ENCODE measurements around the gene GNAQ. TPM values are rescaled to one million over a fixed set of nuclear protein-coding genes. Genes with fewer than 3 reads are reported as not detected.
A peak's percentile ranks its signal among the peaks of the same experiment; 100 is the strongest.

The GNAQ gene
- total and polyA plus RNA-seq, 4 experiments from 2014 or later: 6.9 to 57.2 (median 34.5) TPM

DNA sequence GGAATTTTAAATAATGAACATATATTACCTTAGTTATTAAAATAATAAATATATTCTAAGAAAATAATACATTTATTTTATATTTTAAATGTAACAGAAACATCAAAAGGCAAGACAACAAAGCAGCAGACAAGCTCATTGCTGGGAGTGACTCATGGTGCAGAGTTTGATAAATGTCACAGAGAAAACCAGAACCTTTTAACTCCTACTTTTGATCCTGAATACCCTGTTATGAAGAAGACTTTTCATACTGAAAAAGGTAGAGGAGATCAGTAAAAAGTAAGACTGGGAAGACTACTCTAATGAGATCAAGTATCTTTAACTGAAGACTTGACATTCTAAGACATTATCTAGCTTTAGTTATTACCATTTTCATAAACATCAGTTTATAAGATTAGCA lies 284.4 kb downstream of the GNAQ start:
- Histone ChIP-seq H3K27me3 (ENCODE audit: insufficient read depth, low read length) (no peaks in the 10 kb centered on the region), H3K36me3 (ENCODE audit: insufficient read depth, low read length) (no peaks in the 10 kb centered on the region), H3K9me3 (ENCODE audit: control insufficient read depth in 1 of 2, low read length in 2 of 2) (no peaks in the 10 kb centered on the region), H3K4me1 (ENCODE audit: insufficient read depth, low read length) (no peaks in the 10 kb centered on the region), H3K27ac (ENCODE audit: low read depth, low read length) (no peak overlapping the region), H3K4me3 (ENCODE audit: low read length in 2 of 2) (no peak overlapping the region)
- H3K9me3 Mint-ChIP-seq: no peaks in the 10 kb centered on the region
- ChIA-PET CTCF (ENCODE audit: partially characterized antibody) (interaction anchor here (1.6 kb wide), 1 partner anchor 10 kb away, joined by 4 read pairs; no protein-coding TSS in a partner anchor), POLR2A (ENCODE audit: partially characterized antibody) (no interaction called here)
- intact Hi-C loops (cut with micrococcal nuclease): no loop called here
- no peak for DNase-seq
- no peak overlapping the region for H3K27ac Mint-ChIP-seq
- H3K36me3 Mint-ChIP-seq: peaks cover 8 to 14% of the 10 kb centered on the region in 2 donors
- H3K27me3 Mint-ChIP-seq: no peaks in the 10 kb centered on the region
- H3K4me1 Mint-ChIP-seq: peaks cover 15 to 43% (median 29%) of the 10 kb centered on the region in 4 donors
- H3K4me3 Mint-ChIP-seq: no peak overlapping the region

DNA sequence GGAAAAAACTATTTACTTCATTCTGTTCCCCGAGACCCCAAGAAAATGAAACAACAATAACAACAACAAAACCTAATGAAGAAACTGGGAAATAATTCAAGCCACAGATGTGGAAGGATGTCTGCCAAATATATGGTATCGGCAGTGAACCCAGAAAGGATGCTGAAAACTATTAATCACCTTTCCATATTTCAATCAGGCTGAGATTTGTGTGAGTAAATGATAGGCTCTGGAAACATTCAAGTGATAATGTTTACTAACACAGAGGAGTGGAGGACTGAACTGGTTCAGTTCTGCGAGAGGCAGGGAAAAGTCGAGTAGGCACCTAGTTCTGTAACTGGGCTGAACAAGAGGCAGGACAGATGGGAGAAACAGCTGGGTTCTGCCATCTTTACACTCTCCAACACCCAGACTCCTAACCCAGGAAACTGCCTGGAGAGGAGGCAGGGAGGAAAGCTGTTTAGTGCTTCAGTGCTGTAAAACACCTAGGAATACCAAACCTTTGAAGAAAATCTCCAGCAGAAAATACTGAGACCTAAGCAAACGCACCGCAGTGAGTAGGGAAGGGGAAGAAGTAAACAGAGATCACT lies 286.7 kb downstream of the GNAQ start:
- H3K36me3 ChIP-seq (ENCODE audit: insufficient read depth, low read length): no peaks in the 10 kb centered on the region
- Mint-ChIP-seq H3K4me1 (peaks cover 6 to 33% (median 16%) of the 10 kb centered on the region in 4 donors), H3K27ac (no peak overlapping the region), H3K36me3 (peaks cover 8 to 12% of the 10 kb centered on the region in 2 donors), H3K27me3 (no peaks in the 10 kb centered on the region), H3K9me3 (no peaks in the 10 kb centered on the region), H3K4me3 (no peak overlapping the region)
- H3K4me1 ChIP-seq (ENCODE audit: insufficient read depth, low read length): no peaks in the 10 kb centered on the region
- H3K27ac ChIP-seq (ENCODE audit: low read depth, low read length): no peak overlapping the region
- no peaks in the 10 kb centered on the region for H3K27me3 ChIP-seq (ENCODE audit: insufficient read depth, low read length)
- DNase-seq: no peak
- CTCF ChIA-PET (ENCODE audit: partially characterized antibody): no interaction called here
- H3K9me3 ChIP-seq (ENCODE audit: control insufficient read depth in 1 of 2, low read length in 2 of 2): no peaks in the 10 kb centered on the region
- no peak overlapping the region for H3K4me3 ChIP-seq (ENCODE audit: low read length in 2 of 2)
- POLR2A ChIA-PET (ENCODE audit: partially characterized antibody): no interaction called here
- intact Hi-C loops (cut with micrococcal nuclease): no loop called here

- CTCF ChIA-PET (ENCODE audit: partially characterized antibody): no interaction called here
- POLR2A ChIA-PET (ENCODE audit: partially characterized antibody): no interaction called here
- Mint-ChIP-seq H3K4me3 (no peak overlapping the region), H3K27ac (no peak overlapping the region), H3K4me1 (peaks cover 11 to 30% (median 17%) of the 10 kb centered on the region in 4 donors), H3K27me3 (no peaks in the 10 kb centered on the region), H3K36me3 (peaks cover 12% of the 10 kb centered on the region in 2 donors), H3K9me3 (no peaks in the 10 kb centered on the region)
- H3K36me3 ChIP-seq (ENCODE audit: insufficient read depth, low read length): no peaks in the 10 kb centered on the region
- H3K27me3 ChIP-seq (ENCODE audit: insufficient read depth, low read length): no peaks in the 10 kb centered on the region
- H3K4me3 ChIP-seq (ENCODE audit: low read length in 2 of 2): no peak overlapping the region
- no peaks in the 10 kb centered on the region for H3K9me3 ChIP-seq (ENCODE audit: control insufficient read depth in 1 of 2, low read length in 2 of 2)
- no peak overlapping the region for H3K27ac ChIP-seq (ENCODE audit: low read depth, low read length)
- no peak for DNase-seq
- H3K4me1 ChIP-seq (ENCODE audit: insufficient read depth, low read length): no peaks in the 10 kb centered on the region
- intact Hi-C loops (cut with micrococcal nuclease): no loop called here
Measured at GRCh38 chr9:77743386-77743785, 288.2 kb downstream of the GNAQ start.

DNA sequence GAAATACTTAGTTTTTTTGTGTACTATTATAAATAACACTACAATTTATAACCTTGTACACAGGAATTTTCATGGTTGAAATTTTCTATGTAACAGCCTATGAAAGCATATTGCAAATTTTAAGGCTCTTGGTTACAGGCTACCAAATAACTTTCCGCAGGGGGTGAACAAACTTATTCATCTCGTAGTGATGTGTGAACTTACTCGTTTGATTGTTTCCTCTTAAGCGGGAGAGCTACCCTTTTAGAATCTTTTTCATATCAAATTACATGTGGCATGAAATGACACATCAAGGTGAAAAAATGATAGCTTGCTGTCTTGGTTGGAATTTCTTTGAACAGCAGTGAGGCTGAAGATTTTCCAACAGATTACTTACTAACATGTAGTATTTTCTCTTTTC lies 292.7 kb downstream of the GNAQ start:
- H3K36me3 ChIP-seq (ENCODE audit: insufficient read depth, low read length): no peaks in the 10 kb centered on the region
- Mint-ChIP-seq H3K9me3 (no peaks in the 10 kb centered on the region), H3K4me3 (no peak overlapping the region), H3K4me1 (peaks cover 8 to 12% (median 10%) of the 10 kb centered on the region in 4 donors), H3K36me3 (peaks cover 13 to 30% of the 10 kb centered on the region in 2 donors), H3K27me3 (no peaks in the 10 kb centered on the region), H3K27ac (peak overlapping the region in 1 of 7 donors; percentile 5)
- intact Hi-C loops (cut with micrococcal nuclease): no loop called here
- H3K4me3 ChIP-seq (ENCODE audit: low read length in 2 of 2): no peak overlapping the region
- no peaks in the 10 kb centered on the region for H3K9me3 ChIP-seq (ENCODE audit: control insufficient read depth in 1 of 2, low read length in 2 of 2)
- POLR2A ChIA-PET (ENCODE audit: partially characterized antibody): no interaction called here
- CTCF ChIA-PET (ENCODE audit: partially characterized antibody): no interaction called here
- no peak for DNase-seq
- no peaks in the 10 kb centered on the region for H3K4me1 ChIP-seq (ENCODE audit: insufficient read depth, low read length)
- no peak overlapping the region for H3K27ac ChIP-seq (ENCODE audit: low read depth, low read length)
- no peaks in the 10 kb centered on the region for H3K27me3 ChIP-seq (ENCODE audit: insufficient read depth, low read length)

DNA sequence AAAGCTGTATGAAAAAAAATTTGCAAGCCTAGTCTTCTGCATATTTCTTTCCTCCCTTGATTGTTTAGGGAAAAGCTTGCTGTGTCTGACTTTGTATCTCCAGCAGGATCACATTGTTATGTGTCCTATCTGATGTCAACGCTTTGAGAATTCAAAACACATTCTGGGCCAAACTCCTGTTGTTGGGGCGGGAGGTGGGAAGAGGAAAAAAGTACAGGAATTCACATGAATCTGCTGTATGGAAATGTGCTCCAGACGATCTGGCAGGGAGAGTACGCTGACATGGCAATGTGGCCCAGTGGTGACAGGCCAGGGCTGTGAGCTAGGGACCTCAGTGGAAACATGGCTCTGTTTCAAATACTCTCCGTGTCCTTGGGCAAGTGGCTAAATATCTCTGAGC lies 296.1 kb downstream of the GNAQ start:
- Histone ChIP-seq H3K36me3 (ENCODE audit: insufficient read depth, low read length) (no peaks in the 10 kb centered on the region), H3K4me3 (ENCODE audit: low read length in 2 of 2) (no peak overlapping the region), H3K27ac (ENCODE audit: low read depth, low read length) (no peak overlapping the region), H3K4me1 (ENCODE audit: insufficient read depth, low read length) (no peaks in the 10 kb centered on the region), H3K9me3 (ENCODE audit: control insufficient read depth in 1 of 2, low read length in 2 of 2) (no peaks in the 10 kb centered on the region), H3K27me3 (ENCODE audit: insufficient read depth, low read length) (no peaks in the 10 kb centered on the region)
- no peak overlapping the region for H3K4me3 Mint-ChIP-seq
- DNase-seq: no peak
- H3K36me3 Mint-ChIP-seq: peaks cover 16 to 33% of the 10 kb centered on the region in 2 donors
- POLR2A ChIA-PET (ENCODE audit: partially characterized antibody): no interaction called here
- H3K27me3 Mint-ChIP-seq: no peaks in the 10 kb centered on the region
- no peaks in the 10 kb centered on the region for H3K9me3 Mint-ChIP-seq
- H3K4me1 Mint-ChIP-seq: peaks cover 0 to 16% (median 13%) of the 10 kb centered on the region in 4 donors
- intact Hi-C loops (cut with micrococcal nuclease): no loop called here
- H3K27ac Mint-ChIP-seq: no peak overlapping the region
- CTCF ChIA-PET (ENCODE audit: partially characterized antibody): interaction anchor here (1.4 kb wide), 1 partner anchor 13 kb away, joined by 3 read pairs; no protein-coding TSS in a partner anchor

GRCh38 chr9:77731930-77732329 lies 299.7 kb downstream of the GNAQ start:
- Mint-ChIP-seq H3K4me3 (no peak overlapping the region), H3K9me3 (peaks cover 0 to 2% (median 0%) of the 10 kb centered on the region in 8 donors), H3K27me3 (no peaks in the 10 kb centered on the region), H3K36me3 (peaks cover 40 to 53% of the 10 kb centered on the region in 2 donors), H3K27ac (peak overlapping the region in 1 of 7 donors; percentile 3), H3K4me1 (peaks cover 4 to 21% (median 17%) of the 10 kb centered on the region in 4 donors)
- no peak overlapping the region for H3K27ac ChIP-seq (ENCODE audit: low read depth, low read length)
- no peaks in the 10 kb centered on the region for H3K4me1 ChIP-seq (ENCODE audit: insufficient read depth, low read length)
- no peak for DNase-seq
- intact Hi-C loops (cut with micrococcal nuclease): no loop called here
- no peaks in the 10 kb centered on the region for H3K27me3 ChIP-seq (ENCODE audit: insufficient read depth, low read length)
- ChIA-PET CTCF (ENCODE audit: partially characterized antibody) (no interaction called here), POLR2A (ENCODE audit: partially characterized antibody) (no interaction called here)
- H3K4me3 ChIP-seq (ENCODE audit: low read length in 2 of 2): no peak overlapping the region
- no peaks in the 10 kb centered on the region for H3K9me3 ChIP-seq (ENCODE audit: control insufficient read depth in 1 of 2, low read length in 2 of 2)
- H3K36me3 ChIP-seq (ENCODE audit: insufficient read depth, low read length): peaks cover 10% of the 10 kb centered on the region

DNA sequence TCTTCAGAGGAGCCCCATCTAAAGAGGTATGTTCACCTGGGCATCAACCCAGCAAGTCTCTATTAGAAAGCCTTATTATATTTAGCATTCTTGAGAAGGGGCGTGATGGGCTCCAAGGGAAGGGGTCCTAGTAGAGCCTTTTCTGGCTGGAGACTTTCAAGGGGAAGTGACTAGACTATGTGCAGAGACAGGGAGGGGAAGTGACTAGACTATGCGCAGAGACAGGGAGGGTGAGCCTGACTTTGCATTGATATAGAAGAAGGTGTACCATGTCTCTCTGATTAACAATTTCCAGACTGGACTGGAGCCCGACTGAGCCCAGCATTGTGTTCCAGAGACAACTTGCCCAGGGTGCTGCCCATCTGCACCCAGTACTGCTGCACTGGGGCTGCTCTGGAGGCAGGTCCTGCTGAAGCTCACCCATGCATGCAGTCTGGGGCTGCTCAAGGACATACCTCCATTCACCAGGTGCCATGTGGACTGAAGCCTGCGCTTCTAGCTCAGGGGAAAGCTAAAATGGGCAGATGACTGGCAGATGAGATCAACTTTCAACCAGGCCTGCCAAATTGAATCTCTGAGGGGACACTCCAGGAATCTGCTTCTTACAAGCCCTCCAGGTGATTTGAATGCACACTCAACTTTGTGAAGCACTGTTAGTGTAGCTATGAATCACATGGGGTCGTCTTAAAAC lies 300.5 kb downstream of the GNAQ start:
- CTCF ChIA-PET (ENCODE audit: partially characterized antibody): no interaction called here
- POLR2A ChIA-PET (ENCODE audit: partially characterized antibody): no interaction called here
- H3K27me3 Mint-ChIP-seq: no peaks in the 10 kb centered on the region
- intact Hi-C loops (cut with micrococcal nuclease): no loop called here
- H3K27ac ChIP-seq (ENCODE audit: low read depth, low read length): no peak overlapping the region
- H3K36me3 ChIP-seq (ENCODE audit: insufficient read depth, low read length): peaks cover 10% of the 10 kb centered on the region
- peaks cover 44 to 57% of the 10 kb centered on the region in 2 donors for H3K36me3 Mint-ChIP-seq
- H3K4me1 Mint-ChIP-seq: peaks cover 10 to 26% (median 19%) of the 10 kb centered on the region in 4 donors
- peaks cover 0 to 2% (median 0%) of the 10 kb centered on the region in 8 donors for H3K9me3 Mint-ChIP-seq
- H3K9me3 ChIP-seq (ENCODE audit: control insufficient read depth in 1 of 2, low read length in 2 of 2): no peaks in the 10 kb centered on the region
- H3K27me3 ChIP-seq (ENCODE audit: insufficient read depth, low read length): no peaks in the 10 kb centered on the region
- no peak overlapping the region for H3K4me3 Mint-ChIP-seq
- no peak for DNase-seq
- H3K4me3 ChIP-seq (ENCODE audit: low read length in 2 of 2): no peak overlapping the region
- peak overlapping the region in 2 of 7 donors; percentile 10 to 37 for H3K27ac Mint-ChIP-seq
- H3K4me1 ChIP-seq (ENCODE audit: insufficient read depth, low read length): peaks cover 6% of the 10 kb centered on the region
